Mucosa of stomach (tissue), 1 donor: Measurements from ENCODE around the gene PRKG1.
"Not testable (repeated sequence)": the region's sequence is repeated elsewhere in the genome, so short reads cannot be mapped to it uniquely, and the experiment has no call there.

ENCODE experiments used
- H3K27me3 ChIP-seq: one replicate; pipeline ENCODE4 v1.7.0; 2013; ENCODE audit warnings: mild to moderate bottlenecking, low read length; ENCODE audit not compliant: control insufficient read depth, insufficient read depth
- H3K36me3 ChIP-seq: one replicate; pipeline ENCODE4 v1.7.0; 2013; ENCODE audit warnings: low read length; ENCODE audit not compliant: control insufficient read depth, insufficient read depth
- H3K4me1 ChIP-seq: one replicate; pipeline ENCODE4 v1.7.0; 2013; ENCODE audit warnings: mild to moderate bottlenecking, low read length; ENCODE audit not compliant: control insufficient read depth, insufficient read depth
- H3K4me3 ChIP-seq: one replicate; pipeline ENCODE4 v1.7.0; 2013; ENCODE audit warnings: low read length
- H3K9ac ChIP-seq: one replicate; pipeline ENCODE4 v1.7.0; 2013; ENCODE audit warnings: mild to moderate bottlenecking, low read length, moderate library complexity
- H3K9me3 ChIP-seq: one replicate; pipeline ENCODE4 v1.7.0; 2013; ENCODE audit warnings: mild to moderate bottlenecking, low read length, moderate library complexity; ENCODE audit not compliant: control insufficient read depth
- donor health status: Pancreatic carcinoma.

Gene PRKG1

GRCh38 chr10:51244748-51245490, 170.6 kb downstream of the PRKG1 start:
- Histone ChIP-seq H3K4me1 (peaks cover 5% of the 10 kb centered on the region), H3K9ac (no peak overlapping the region), H3K27me3 (no peaks in the 10 kb centered on the region), H3K4me3 (no peak overlapping the region), H3K36me3 (no peaks in the 10 kb centered on the region), H3K9me3 (no peaks in the 10 kb centered on the region)

- Histone ChIP-seq H3K9me3 (no peaks in the 10 kb centered on the region), H3K4me3 (no peak overlapping the region), H3K9ac (no peak overlapping the region), H3K27me3 (no peaks in the 10 kb centered on the region), H3K4me1 (peaks cover 5% of the 10 kb centered on the region), H3K36me3 (no peaks in the 10 kb centered on the region)
Measured at GRCh38 chr10:51246156-51246555, 171.9 kb downstream of the PRKG1 start.

GRCh38 chr10:51250278-51250920, 176.1 kb downstream of the PRKG1 start:
- Histone ChIP-seq H3K36me3 (no peaks in the 10 kb centered on the region), H3K27me3 (no peaks in the 10 kb centered on the region), H3K4me1 (peaks cover 5% of the 10 kb centered on the region)

GRCh38 chr10:51251110-51251509, 176.8 kb downstream of the PRKG1 start:
- Histone ChIP-seq H3K9ac (no peak overlapping the region), H3K4me3 (no peak overlapping the region), H3K9me3 (no peaks in the 10 kb centered on the region), H3K27me3 (no peaks in the 10 kb centered on the region), H3K4me1 (no peaks in the 10 kb centered on the region), H3K36me3 (no peaks in the 10 kb centered on the region)

More at GRCh38 chr10:51250278-51250920, 176.1 kb downstream of the PRKG1 start:
- H3K9ac ChIP-seq: no peak overlapping the region
- no peak overlapping the region for H3K4me3 ChIP-seq
- H3K9me3 ChIP-seq: no peaks in the 10 kb centered on the region

- no peaks in the 10 kb centered on the region for H3K4me1 ChIP-seq
- no peaks in the 10 kb centered on the region for H3K36me3 ChIP-seq
- H3K4me3 ChIP-seq: no peak overlapping the region
- no peaks in the 10 kb centered on the region for H3K27me3 ChIP-seq
- no peak overlapping the region for H3K9ac ChIP-seq
- H3K9me3 ChIP-seq: no peaks in the 10 kb centered on the region
Measured at GRCh38 chr10:51255381-51255780, 181.1 kb downstream of the PRKG1 start.

- Histone ChIP-seq H3K4me1 (no peaks in the 10 kb centered on the region), H3K9ac (no peak overlapping the region), H3K9me3 (no peaks in the 10 kb centered on the region), H3K27me3 (no peaks in the 10 kb centered on the region), H3K36me3 (no peaks in the 10 kb centered on the region), H3K4me3 (no peak overlapping the region)
Measured at GRCh38 chr10:51257511-51258248, 183.4 kb downstream of the PRKG1 start.

GRCh38 chr10:51260376-51260775, 186.1 kb downstream of the PRKG1 start:
- Histone ChIP-seq H3K27me3 (no peaks in the 10 kb centered on the region), H3K9ac (no peak overlapping the region), H3K36me3 (no peaks in the 10 kb centered on the region), H3K9me3 (no peaks in the 10 kb centered on the region), H3K4me3 (no peak overlapping the region), H3K4me1 (no peaks in the 10 kb centered on the region)

- no peaks in the 10 kb centered on the region for H3K27me3 ChIP-seq
- no peaks in the 10 kb centered on the region for H3K4me1 ChIP-seq
- no peak overlapping the region for H3K9ac ChIP-seq
- no peaks in the 10 kb centered on the region for H3K36me3 ChIP-seq
- H3K4me3 ChIP-seq: no peak overlapping the region
- no peaks in the 10 kb centered on the region for H3K9me3 ChIP-seq
Measured at GRCh38 chr10:51266496-51266895, 192.2 kb downstream of the PRKG1 start.

GRCh38 chr10:51267980-51268570, 193.8 kb downstream of the PRKG1 start:
- not testable (repeated sequence) for H3K9me3 ChIP-seq, H3K27me3 ChIP-seq, H3K36me3 ChIP-seq, H3K4me1 ChIP-seq, H3K9ac ChIP-seq, H3K4me3 ChIP-seq

- Histone ChIP-seq H3K9ac (no peak overlapping the region), H3K36me3 (no peaks in the 10 kb centered on the region), H3K4me3 (no peak overlapping the region), H3K27me3 (no peaks in the 10 kb centered on the region), H3K4me1 (no peaks in the 10 kb centered on the region), H3K9me3 (no peaks in the 10 kb centered on the region)
Measured at GRCh38 chr10:51269821-51270220, 195.5 kb downstream of the PRKG1 start.

- no peak overlapping the region for H3K4me3 ChIP-seq
- H3K4me1 ChIP-seq: no peaks in the 10 kb centered on the region
- no peaks in the 10 kb centered on the region for H3K9me3 ChIP-seq
- H3K9ac ChIP-seq: no peak overlapping the region
- H3K36me3 ChIP-seq: no peaks in the 10 kb centered on the region
- no peaks in the 10 kb centered on the region for H3K27me3 ChIP-seq
Measured at GRCh38 chr10:51270936-51271530, 196.7 kb downstream of the PRKG1 start.
